Glutamatergic neuron (in vitro differentiated cells): Measurements from ENCODE around the gene VSIG4. TPM values are rescaled to one million over a fixed set of nuclear protein-coding genes. Genes with fewer than 3 reads are reported as not detected.
"Not testable (repeated sequence)": the region's sequence is repeated elsewhere in the genome, so short reads cannot be mapped to it uniquely, and the experiment has no call there.

Source experiments
- DNase-seq: peaks from one replicate; pipeline ENCODE4 v3.0.0; 2022
- H3K27ac Mint-ChIP-seq: one replicate; pipeline ENCODE4 v1.8.0; 2020; ENCODE audit warnings: mild to moderate bottlenecking, mixed read lengths, inconsistent platforms; ENCODE audit not compliant: unreplicated experiment
- H3K27me3 Mint-ChIP-seq: one replicate; pipeline ENCODE4 v1.8.0; 2020; ENCODE audit warnings: mild to moderate bottlenecking, moderate library complexity, mixed read lengths, inconsistent platforms; ENCODE audit not compliant: unreplicated experiment
- H3K36me3 Mint-ChIP-seq: one replicate; pipeline ENCODE4 v1.8.0; 2020; ENCODE audit warnings: mild to moderate bottlenecking, mixed read lengths, inconsistent platforms; ENCODE audit not compliant: unreplicated experiment
- H3K4me1 Mint-ChIP-seq: one replicate; pipeline ENCODE4 v1.8.0; 2020; ENCODE audit warnings: mild to moderate bottlenecking, low read depth, mixed read lengths, inconsistent platforms; ENCODE audit not compliant: unreplicated experiment
- H3K4me3 Mint-ChIP-seq: one replicate; pipeline ENCODE4 v1.8.0; 2020; ENCODE audit warnings: mild to moderate bottlenecking, mixed read lengths, inconsistent platforms; ENCODE audit not compliant: unreplicated experiment
- H3K9me3 Mint-ChIP-seq: one replicate; pipeline ENCODE4 v1.8.0; 2020; ENCODE audit warnings: mild to moderate bottlenecking, moderate library complexity, mixed read lengths, inconsistent platforms; ENCODE audit not compliant: unreplicated experiment
- long read RNA-seq: library from polyadenylated mRNA; unstranded; transcript quantifications from one replicate; pipeline ENCODE4 v2.0.0, GENCODE V29; 2020; ENCODE audit not compliant: unreplicated experiment
- total RNA-seq: library from RNA; stranded (reverse); fragmentation: NEBNext Ultra II Directional; extraction: Animal tissue kit (Norgen Biotek cat#: 25700); gene quantifications from one replicate; pipeline ENCODE4 v1.2.1, GENCODE V29; 2021; ENCODE audit not compliant: unreplicated experiment
- TF ChIP-seq, protein P1 (sequence below): fragments of 200-600 bp; sonication (generic); IDR thresholded peaks from one replicate; pipeline ENCODE4 v1.5.0; 2021; ENCODE audit not compliant: partially characterized antibody, unreplicated experiment

Gene VSIG4, protein sequence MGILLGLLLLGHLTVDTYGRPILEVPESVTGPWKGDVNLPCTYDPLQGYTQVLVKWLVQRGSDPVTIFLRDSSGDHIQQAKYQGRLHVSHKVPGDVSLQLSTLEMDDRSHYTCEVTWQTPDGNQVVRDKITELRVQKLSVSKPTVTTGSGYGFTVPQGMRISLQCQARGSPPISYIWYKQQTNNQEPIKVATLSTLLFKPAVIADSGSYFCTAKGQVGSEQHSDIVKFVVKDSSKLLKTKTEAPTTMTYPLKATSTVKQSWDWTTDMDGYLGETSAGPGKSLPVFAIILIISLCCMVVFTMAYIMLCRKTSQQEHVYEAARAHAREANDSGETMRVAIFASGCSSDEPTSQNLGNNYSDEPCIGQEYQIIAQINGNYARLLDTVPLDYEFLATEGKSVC
- not detected for total RNA-seq
- long read RNA-seq = 0 reads

DNA sequence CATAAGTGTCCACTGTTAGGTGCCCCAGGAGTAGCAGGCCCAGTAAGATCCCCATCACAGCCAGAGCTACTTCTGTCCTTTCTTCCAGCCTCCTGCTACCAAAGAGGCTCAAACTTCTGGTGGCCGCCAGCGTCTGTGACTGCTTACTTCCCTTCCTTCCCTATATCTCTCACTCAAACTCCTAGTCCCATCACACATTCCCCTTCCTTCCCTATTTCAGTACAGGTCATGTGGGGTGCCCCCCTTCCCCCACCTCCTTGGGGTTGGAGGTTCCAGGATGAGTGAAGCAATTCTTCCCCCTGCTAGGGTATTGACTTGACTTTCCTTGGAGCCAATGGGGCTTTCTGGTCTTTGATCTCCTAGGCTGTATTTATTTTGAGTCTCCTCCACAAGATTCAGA is at the start of gene VSIG4:
Gene VSIG4, minus strand, starts transcription at position 137 of the 400 bp plus-strand sequence. Its CDS starts 82 bp downstream, at position 55.
- no peaks in the 10 kb centered on the region for H3K36me3 Mint-ChIP-seq
- H3K27me3 Mint-ChIP-seq = no peaks in the 10 kb centered on the region
- no peak for DNase-seq
- TF ChIP-seq, protein P1, sequence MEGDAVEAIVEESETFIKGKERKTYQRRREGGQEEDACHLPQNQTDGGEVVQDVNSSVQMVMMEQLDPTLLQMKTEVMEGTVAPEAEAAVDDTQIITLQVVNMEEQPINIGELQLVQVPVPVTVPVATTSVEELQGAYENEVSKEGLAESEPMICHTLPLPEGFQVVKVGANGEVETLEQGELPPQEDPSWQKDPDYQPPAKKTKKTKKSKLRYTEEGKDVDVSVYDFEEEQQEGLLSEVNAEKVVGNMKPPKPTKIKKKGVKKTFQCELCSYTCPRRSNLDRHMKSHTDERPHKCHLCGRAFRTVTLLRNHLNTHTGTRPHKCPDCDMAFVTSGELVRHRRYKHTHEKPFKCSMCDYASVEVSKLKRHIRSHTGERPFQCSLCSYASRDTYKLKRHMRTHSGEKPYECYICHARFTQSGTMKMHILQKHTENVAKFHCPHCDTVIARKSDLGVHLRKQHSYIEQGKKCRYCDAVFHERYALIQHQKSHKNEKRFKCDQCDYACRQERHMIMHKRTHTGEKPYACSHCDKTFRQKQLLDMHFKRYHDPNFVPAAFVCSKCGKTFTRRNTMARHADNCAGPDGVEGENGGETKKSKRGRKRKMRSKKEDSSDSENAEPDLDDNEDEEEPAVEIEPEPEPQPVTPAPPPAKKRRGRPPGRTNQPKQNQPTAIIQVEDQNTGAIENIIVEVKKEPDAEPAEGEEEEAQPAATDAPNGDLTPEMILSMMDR = no peak
- no peak within 1 kb of the TSS for H3K4me3 Mint-ChIP-seq
- no peak within 1 kb of the TSS for H3K27ac Mint-ChIP-seq
- no peaks in the 10 kb centered on the region for H3K4me1 Mint-ChIP-seq
- H3K9me3 Mint-ChIP-seq = peaks cover 1% of the 10 kb centered on the region

DNA sequence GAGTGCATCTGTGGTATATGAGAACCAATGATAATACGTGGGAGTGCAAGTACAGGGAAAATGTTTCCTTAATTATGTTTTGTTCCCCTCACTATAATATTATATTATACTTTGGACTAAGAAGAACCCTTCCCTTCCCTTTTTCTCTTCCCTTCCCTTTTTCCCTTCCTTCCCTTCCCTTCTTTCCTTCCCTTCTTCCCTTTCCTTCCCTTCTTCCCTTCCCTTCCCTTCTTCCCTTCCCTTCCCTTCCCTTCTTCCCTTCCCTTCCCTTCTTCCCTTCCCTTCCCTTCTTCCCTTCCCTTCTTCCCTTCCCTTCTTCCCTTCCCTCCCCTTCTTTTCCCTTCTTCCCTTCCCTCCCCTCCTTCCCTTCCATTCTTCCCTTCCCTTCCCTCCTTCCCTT is 36.9 kb upstream of the VSIG4 start:
- TF ChIP-seq, protein P1 = no peak
- no peaks in the 10 kb centered on the region for H3K4me1 Mint-ChIP-seq
- H3K4me3 Mint-ChIP-seq = no peak overlapping the region
- H3K27ac Mint-ChIP-seq = no peak overlapping the region
- no peaks in the 10 kb centered on the region for H3K27me3 Mint-ChIP-seq
- H3K9me3 Mint-ChIP-seq = no peaks in the 10 kb centered on the region
- H3K36me3 Mint-ChIP-seq = no peaks in the 10 kb centered on the region
- DNase-seq = no peak

DNA sequence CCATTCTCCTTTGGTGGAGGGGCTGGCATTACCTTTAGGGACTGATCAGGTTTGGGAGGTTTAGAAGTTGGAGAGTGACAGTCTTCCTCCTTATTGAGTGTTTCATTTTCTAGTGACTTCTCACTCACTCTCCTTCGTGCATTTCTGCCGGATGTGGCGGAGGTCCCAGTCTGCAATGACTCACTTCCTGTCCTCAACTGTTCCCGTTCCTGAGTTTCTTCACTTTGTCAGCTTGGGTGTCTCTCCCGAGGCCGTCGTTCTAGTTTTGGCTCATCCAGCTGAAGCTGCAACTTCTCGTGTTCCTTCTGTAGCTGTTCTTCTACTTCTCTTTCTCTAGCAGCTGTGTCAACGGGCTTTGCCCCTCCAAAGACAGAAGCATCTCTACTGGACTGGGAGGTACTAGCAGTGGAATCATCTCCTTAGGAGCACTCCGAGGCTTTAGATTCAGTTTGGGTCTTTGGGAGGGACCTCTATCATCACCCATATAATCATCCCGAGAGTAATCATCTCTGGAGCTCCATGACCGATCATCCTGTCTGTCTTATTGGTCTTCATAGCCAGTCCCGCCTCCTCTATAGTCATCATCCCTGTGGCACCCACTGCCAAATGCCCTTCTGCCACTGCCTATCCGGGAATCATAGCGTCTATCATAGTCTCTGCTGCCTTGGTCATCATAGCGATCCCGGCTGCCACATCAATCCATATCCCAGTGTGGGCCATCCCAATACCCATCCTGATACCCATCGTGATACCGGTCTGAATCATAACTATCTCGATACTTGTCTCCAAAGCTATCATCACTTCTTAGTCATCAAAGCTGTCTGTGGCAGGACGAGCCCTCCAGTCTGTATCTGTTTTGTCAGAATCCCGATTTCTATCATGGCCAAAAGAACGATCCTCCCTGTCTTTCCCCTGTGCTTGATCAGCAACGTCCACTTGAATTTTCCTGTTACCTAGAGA is 35.3 kb upstream of the VSIG4 start:
- no peaks in the 10 kb centered on the region for H3K36me3 Mint-ChIP-seq
- no peaks in the 10 kb centered on the region for H3K4me1 Mint-ChIP-seq
- TF ChIP-seq, protein P1 = no peak
- H3K27me3 Mint-ChIP-seq = no peaks in the 10 kb centered on the region
- H3K27ac Mint-ChIP-seq = no peak overlapping the region
- no peak for DNase-seq
- H3K9me3 Mint-ChIP-seq = no peaks in the 10 kb centered on the region
- no peak overlapping the region for H3K4me3 Mint-ChIP-seq

DNA sequence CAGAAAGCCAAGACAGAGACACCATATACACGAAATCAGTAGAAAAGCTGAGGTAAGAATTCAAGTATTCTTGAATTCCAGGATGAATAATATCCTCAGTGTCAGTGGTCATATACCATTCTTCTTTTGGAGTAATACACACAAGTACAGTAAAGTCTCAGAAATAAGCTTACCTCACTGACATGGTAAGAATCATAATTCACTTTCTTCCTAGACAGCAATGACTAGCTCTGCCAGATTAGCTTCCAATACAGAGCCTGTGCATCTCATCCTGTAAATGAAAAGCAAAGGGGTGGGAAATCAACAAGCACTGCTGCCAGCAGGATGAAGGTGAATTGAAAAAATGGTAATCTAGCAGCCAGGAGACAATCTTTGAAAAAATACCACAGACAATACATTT is 31.2 kb upstream of the VSIG4 start:
- TF ChIP-seq, protein P1 = no peak
- H3K27ac Mint-ChIP-seq = no peak overlapping the region
- DNase-seq = no peak
- no peaks in the 10 kb centered on the region for H3K4me1 Mint-ChIP-seq
- no peaks in the 10 kb centered on the region for H3K36me3 Mint-ChIP-seq
- H3K27me3 Mint-ChIP-seq = no peaks in the 10 kb centered on the region
- H3K4me3 Mint-ChIP-seq = no peak overlapping the region
- no peaks in the 10 kb centered on the region for H3K9me3 Mint-ChIP-seq

DNA sequence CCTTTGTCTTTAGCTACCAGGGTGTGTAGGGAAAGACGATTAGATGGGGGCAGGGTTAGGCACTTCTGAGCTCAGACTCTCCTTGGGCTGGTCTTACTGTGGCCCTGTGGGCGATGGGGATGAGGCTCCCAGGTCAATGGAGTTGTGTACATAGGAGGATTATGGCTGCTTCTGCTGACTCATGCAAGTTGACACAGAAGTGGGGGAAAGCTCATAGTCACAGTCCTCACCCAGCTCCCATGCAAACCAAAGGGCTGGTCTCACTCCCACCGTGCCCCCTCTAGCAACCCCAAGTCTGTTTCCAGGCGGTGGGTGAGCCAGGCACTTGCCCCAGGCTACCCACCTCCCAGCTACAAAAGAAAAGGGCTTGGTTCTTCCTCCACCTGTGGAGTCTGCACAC is 24.4 kb upstream of the VSIG4 start:
- Mint-ChIP-seq H3K9me3 (no peaks in the 10 kb centered on the region), H3K4me1 (no peaks in the 10 kb centered on the region), H3K36me3 (no peaks in the 10 kb centered on the region), H3K4me3 (no peak overlapping the region), H3K27ac (no peak overlapping the region), H3K27me3 (no peaks in the 10 kb centered on the region)
- DNase-seq = no peak
- TF ChIP-seq, protein P1 = no peak

DNA sequence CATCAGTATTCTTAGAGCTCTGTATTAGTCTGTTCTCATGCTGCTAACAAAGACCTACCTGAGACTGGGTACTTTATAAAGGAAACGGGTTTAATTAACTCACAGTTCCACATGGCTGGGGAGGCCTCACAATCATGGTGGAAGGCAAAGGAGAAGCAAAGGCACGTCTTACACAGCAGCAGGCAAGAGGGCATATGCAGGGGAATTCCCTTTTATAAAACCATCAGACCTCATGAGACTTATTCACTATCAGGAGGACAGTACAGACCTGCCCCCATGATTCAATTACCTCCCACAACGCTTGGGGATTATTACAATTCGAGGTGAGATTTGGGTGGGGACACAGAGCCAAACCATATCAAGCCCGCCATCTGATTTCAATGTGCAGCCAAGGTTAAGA is 17.1 kb upstream of the VSIG4 start:
- H3K27me3 Mint-ChIP-seq, H3K9me3 Mint-ChIP-seq, H3K27ac Mint-ChIP-seq: not testable (repeated sequence)

More for the DNA sequence above, 17.1 kb upstream of the VSIG4 start:
- H3K4me3 Mint-ChIP-seq, H3K36me3 Mint-ChIP-seq, H3K4me1 Mint-ChIP-seq, DNase-seq: not testable (repeated sequence)
